Neural progenitor cell (in vitro differentiated cells): ENCODE results near the gene IL15.

Experiments
- CTCF ChIP-seq: fragments of 200-600 bp; sonication (generic); IDR thresholded peaks from 2 replicates; pipeline ENCODE4 v1.5.1; 2017; ENCODE audit warnings: antibody characterized with exemption, mild to moderate bottlenecking
- EZH2phosphoT487 ChIP-seq: fragments of 200-600 bp; sonication (generic); IDR thresholded peaks from 2 replicates; pipeline ENCODE4 v1.6.1; 2017; ENCODE audit warnings: antibody characterized with exemption

GRCh38 chr4:141727420-141727819 is 91.0 kb downstream of the IL15 start:
- TF ChIP-seq CTCF (no peak), EZH2phosphoT487 (no peak)
